Stomach (tissue), 4 donors: ENCODE measurements around the gene ADGRL3.

ENCODE experiments used
- CTCF ChIP-seq, 7 experiments: fragments of 450-650 bp in 4 of 7; fragments of 200-600 bp in 3 of 7; sonication (generic) in 3 of 7; IDR thresholded peaks; one replicate each; pipeline ENCODE4 v1.5.1; 2016 to 2019; ENCODE audit warnings: antibody characterized with exemption in 7 of 7, control low read depth in 2 of 7, mild to moderate bottlenecking in 1 of 7
- POLR2AphosphoS5 ChIP-seq, 3 donors: sonication (generic); formaldehyde crosslinking; IDR thresholded peaks; one replicate each; pipeline ENCODE4 v1.6.1; 2016; ENCODE audit warnings: antibody characterized with exemption in 3 of 3

GRCh38 chr4:61603086-61603485 lies 403.0 kb downstream of the ADGRL3 start:
- no peak for TF ChIP-seq CTCF (IDR thresholded peaks at IDR 0.05)
- no peak for TF ChIP-seq POLR2AphosphoS5 (IDR thresholded peaks at IDR 0.05)
